ENCODE results near the gene R3HDML.
"Not testable (repeated sequence)": the region's sequence is repeated elsewhere in the genome, so short reads cannot be mapped to it uniquely, and the experiment has no call there.

The R3HDML gene

GRCh38 chr20:44310664-44311639, 25.9 kb upstream of the R3HDML start, which contains the start of gene FITM2:
Gene FITM2, minus strand, starts transcription at chr20:44311202. Its CDS starts 54 bp downstream, at chr20:44311148.
- DNase-seq (ENCODE audit: low read depth), result peak; percentile 98
- peak within 1 kb of the TSS; percentile 85 for H3K4me3 ChIP-seq (ENCODE audit: low read depth, low read length)
- TF ChIP-seq CTCF (conservative IDR thresholded peaks at IDR 0.05; ENCODE audit: low read depth, low read length), result peak; percentile 84

DNA sequence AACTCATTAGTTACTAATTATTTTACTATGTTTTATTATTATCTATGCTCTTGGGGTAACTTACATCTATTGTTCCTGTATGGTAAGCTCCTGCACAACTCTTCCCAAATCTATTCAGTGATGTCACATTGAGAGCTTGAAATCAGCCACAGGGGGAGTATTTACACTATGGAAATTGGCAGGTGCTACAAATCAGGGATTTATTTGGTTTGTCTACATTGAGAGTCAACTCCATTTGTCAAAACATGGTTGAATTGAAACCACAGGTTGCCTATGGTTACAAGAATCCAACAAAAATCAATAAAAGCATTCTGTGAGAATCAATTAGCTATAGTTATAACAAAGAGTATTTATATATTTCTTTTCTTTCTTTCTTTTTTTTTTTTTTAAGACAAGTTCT, 22.0 kb upstream of the R3HDML start:
- DNase-seq (ENCODE audit: low read depth), result no peak
- H3K4me3 ChIP-seq (ENCODE audit: low read depth, low read length), result no peak overlapping the region
- no peak for TF ChIP-seq CTCF (conservative IDR thresholded peaks at IDR 0.05; ENCODE audit: low read depth, low read length)

DNA sequence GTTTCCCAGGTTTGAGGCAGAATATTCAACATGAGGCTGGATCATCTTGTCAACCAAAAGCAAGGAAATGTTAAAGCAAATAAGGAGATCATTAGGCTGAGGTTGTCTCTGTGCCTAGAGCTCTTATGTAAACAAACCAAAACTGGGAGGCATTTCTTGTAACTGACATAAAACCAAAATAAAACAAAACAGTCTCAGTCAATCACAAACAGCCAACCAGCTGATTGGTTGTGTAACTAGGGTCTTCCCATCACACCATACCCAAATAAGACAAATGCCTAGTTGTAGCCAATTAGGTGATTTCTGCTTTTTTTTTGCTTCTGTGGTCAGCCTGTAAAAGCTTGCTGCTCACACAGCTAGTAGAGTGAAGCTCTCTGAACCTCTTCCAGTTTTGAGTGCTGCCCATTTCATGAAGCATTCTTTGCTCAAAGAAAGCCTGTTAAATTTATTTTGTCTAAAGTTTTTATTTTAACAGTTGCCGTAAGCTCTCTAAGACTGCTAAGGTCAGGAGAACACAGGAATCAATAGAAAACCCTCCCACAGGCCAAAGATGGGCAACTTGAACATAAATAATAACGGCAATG, 16.9 kb upstream of the R3HDML start:
- no peak for DNase-seq (ENCODE audit: low read depth)
- no peak for TF ChIP-seq CTCF (conservative IDR thresholded peaks at IDR 0.05; ENCODE audit: low read depth, low read length)
- H3K4me3 ChIP-seq (ENCODE audit: low read depth, low read length), result no peak overlapping the region

DNA sequence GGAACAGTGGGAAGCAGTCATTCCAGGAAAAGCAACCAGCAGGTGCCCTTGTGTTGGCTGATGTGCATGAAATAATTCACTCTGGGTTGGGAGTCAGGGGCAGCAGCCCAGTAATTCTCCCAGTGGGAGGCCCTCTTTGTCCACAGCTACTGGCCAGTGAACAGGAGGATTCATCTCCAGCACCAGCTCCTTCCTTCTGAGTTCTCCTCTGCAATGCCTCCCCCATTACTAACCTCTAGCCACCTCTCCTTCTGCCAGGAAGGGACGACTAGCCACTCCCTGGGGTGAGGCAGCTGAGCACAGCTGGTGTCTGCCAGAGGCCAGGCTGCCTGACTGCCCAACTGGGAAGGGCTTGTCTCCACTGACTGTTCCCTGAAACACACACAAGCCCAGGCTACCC, 12.5 kb upstream of the R3HDML start:
- no peak for DNase-seq (ENCODE audit: low read depth)
- H3K4me3 ChIP-seq (ENCODE audit: low read depth, low read length), result no peak overlapping the region
- no peak for TF ChIP-seq CTCF (conservative IDR thresholded peaks at IDR 0.05; ENCODE audit: low read depth, low read length)

DNA sequence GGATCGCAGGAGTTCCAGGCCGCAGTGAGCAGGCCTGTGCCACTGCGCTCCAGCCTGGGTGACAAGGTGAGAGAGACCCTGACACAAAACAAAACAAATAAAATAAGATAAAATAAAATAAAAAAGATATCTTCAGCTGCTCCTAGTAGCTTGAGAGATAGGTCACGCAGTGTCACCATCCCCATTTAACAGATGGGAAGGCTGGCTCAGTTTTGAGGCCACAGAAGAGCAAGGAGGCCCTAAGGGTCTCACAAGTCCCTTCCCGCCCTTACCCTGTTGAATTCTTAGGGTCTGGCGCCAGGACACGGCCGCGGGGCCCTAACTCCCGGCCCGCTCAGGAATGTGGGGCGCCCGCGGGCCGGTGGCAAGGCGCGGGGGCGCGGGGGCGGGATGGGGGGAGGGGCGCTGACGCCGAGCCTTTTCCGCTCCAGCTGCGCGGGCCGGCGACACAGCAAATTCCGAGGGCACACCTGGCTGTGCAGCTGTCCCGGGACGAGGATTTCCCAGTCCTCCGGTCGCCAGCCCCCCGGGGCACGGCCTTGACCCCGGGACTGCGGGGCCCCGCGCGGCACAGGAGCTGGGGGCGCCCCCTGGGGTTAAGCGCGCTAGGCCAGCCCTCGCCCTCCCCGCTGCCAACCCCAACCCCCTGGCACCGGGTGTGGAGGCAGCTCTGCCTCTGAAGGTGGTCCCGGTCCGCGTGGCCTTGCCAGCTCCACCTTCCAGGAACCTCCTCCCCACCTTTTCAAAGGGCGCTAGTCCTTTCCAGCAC, 10.3 kb upstream of the R3HDML start:
- no peak for TF ChIP-seq CTCF (conservative IDR thresholded peaks at IDR 0.05; ENCODE audit: low read depth, low read length)
- no peak overlapping the region for H3K4me3 ChIP-seq (ENCODE audit: low read depth, low read length)
- DNase-seq (ENCODE audit: low read depth), result no peak

DNA sequence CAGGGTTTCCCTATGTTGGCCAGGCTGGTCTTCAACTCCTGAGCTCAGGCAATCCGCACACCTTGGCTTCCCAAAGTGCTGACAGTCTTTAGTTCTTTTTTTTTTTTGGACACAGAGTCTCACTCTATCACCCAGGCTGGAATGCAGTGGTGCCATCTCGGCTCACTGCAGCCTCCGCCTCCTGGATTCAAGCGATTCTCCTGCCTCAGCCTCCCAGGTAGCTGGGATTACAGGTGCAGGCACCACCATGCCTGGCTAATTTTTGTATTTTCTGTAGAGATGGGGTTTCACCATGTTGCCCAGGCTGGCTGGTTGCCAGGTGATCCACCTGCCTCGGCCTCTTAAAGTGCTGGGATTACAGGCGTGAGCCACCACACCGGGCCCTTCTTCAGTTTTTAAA, 9.1 kb upstream of the R3HDML start:
- H3K4me3 ChIP-seq (ENCODE audit: low read depth, low read length); DNase-seq (ENCODE audit: low read depth): not testable (repeated sequence)

- no peak overlapping the region for H3K4me3 ChIP-seq (ENCODE audit: low read depth, low read length)
- no peak for TF ChIP-seq CTCF (conservative IDR thresholded peaks at IDR 0.05; ENCODE audit: low read depth, low read length)
- no peak for DNase-seq (ENCODE audit: low read depth)
Observed at GRCh38 chr20:44328428-44328827, 8.4 kb upstream of the R3HDML start.

Data from choroid plexus epithelial cell (primary cell).